GM12874 (cell line): ENCODE data around the gene MT1M.

ENCODE experiments used
- TF ChIP-seq, protein P1 (sequence below): IDR thresholded peaks from 2 replicates; pipeline ENCODE4 v1.5.1; 2011; ENCODE audit warnings: low read depth, mild to moderate bottlenecking, control low read depth, low read length, moderate library complexity; ENCODE audit not compliant: insufficient read depth

The MT1M gene

DNA sequence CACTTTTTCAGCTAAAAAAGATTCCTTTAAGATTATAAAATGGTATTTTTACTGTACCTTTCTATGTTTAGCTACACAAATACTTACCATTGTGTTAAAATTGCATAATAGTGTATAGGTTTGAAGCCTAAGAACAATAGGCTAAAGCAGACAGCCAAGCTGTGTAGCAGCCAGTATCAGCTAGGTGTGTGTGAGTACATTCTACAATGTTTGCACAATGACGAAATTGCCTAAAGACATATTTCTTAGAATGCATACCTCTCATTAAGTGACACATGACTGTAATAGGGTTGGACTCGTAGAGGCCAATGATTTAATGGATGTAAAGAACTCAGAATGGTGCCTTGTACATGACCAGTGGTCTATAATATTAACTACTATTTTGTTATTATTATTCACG lies 17.4 kb downstream of the MT1M start:
- TF ChIP-seq, protein P1, sequence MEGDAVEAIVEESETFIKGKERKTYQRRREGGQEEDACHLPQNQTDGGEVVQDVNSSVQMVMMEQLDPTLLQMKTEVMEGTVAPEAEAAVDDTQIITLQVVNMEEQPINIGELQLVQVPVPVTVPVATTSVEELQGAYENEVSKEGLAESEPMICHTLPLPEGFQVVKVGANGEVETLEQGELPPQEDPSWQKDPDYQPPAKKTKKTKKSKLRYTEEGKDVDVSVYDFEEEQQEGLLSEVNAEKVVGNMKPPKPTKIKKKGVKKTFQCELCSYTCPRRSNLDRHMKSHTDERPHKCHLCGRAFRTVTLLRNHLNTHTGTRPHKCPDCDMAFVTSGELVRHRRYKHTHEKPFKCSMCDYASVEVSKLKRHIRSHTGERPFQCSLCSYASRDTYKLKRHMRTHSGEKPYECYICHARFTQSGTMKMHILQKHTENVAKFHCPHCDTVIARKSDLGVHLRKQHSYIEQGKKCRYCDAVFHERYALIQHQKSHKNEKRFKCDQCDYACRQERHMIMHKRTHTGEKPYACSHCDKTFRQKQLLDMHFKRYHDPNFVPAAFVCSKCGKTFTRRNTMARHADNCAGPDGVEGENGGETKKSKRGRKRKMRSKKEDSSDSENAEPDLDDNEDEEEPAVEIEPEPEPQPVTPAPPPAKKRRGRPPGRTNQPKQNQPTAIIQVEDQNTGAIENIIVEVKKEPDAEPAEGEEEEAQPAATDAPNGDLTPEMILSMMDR = no peak

DNA sequence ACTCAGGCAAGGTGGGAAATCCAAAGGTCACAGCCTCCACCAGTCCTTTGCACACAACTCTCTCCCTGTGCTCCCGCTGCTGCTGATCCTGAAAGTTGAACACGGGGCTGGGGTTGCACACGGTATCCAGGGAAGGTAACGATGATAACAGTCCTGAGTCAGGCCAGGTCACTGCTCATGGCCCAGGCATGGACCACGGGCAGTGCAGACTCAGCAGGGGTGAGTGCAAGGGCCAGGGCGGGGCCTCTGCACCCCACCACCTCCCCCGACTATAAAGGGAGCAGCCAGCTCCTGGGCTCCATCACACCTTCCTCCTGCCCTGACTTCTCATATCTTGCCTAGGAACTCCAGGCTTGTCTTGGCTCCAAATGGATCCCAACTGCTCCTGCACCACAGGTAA lies 19.1 kb downstream of the MT1M start, which contains the start of gene MT1B:
Gene MT1B, plus strand, starts transcription at position 301 of the 400 bp plus-strand sequence. Its CDS starts 68 bp downstream, at position 369.
- TF ChIP-seq, protein P1 = no peak

DNA sequence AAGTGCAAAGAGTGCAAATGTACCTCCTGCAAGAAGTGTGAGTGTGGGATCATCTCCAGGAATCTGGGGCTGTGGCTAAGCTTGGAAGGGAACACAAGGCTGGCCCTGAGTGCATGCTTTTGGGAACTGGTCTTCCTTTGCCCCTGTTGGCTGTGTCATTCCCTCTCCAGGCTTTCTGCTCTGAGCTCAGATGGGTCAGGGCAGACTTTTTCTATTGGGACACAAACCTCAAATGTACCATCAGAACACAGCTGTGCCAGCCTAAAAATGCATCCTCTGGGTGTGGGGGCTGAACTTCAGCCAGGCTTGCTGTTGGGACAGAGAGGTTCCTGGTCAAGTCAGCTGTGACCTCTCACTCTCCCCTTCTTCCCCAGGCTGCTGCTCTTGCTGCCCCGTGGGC lies 20.1 kb downstream of the MT1M start:
- TF ChIP-seq, protein P1 = no peak

DNA sequence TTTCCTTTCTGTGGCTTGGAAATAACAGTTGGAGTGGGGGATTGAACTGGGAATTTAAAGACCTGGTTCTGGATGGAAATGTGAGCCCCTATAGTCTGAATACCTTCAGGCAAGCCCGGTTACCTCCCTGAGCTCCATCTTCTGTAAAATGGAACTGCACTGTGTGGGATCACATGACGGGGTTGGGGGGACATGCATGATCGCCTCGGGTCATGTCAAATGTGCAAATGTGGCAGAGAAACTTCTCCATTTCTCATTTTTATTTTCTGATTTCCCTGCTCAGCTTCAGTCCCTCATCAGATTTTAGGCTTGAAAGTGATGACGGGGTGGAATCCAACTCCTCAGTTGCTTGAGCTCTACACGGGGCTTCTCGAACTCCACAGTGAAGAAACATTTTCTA lies 20.8 kb downstream of the MT1M start:
- TF ChIP-seq, protein P1 = no peak

DNA sequence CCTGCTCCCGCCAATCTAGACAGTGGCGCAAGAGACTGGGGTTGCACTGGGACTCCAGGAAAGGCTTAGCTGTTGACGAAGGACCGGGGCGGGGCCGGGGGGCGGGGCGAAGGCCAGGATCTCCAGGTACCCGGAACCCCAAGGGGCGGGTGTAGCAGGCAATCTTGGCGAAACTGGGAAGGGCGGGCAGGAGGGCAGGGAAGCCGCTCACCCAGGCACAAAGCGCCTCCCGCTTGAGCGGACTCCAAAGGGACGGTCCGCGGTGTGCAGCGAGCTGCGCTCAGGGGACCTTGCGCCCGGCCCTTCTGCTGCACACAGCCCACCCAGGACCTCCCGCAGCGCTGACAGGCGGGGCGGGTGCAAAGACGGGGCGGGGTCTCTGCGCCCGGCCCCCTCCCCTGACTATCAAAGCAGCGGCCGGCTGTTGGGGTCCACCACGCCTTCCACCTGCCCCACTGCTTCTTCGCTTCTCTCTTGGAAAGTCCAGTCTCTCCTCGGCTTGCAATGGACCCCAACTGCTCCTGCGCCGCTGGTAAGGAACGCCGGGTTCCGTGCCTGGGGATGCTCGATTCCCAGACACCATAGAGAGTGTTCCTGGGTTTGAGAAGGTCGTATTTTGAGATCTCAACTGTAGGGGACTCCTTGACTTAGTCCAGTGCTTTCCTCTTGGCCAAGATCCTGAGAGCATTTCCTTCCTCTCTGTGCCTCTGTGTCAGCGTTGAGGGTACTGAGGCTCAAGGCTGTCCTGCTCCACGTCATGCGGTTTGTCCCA lies 25.3 kb downstream of the MT1M start, which contains the start of gene MT1F:
Gene MT1F, plus strand, starts transcription at position 405 of the 772 bp plus-strand sequence. Its CDS starts 100 bp downstream, at position 505.
- TF ChIP-seq, protein P1 = no peak

DNA sequence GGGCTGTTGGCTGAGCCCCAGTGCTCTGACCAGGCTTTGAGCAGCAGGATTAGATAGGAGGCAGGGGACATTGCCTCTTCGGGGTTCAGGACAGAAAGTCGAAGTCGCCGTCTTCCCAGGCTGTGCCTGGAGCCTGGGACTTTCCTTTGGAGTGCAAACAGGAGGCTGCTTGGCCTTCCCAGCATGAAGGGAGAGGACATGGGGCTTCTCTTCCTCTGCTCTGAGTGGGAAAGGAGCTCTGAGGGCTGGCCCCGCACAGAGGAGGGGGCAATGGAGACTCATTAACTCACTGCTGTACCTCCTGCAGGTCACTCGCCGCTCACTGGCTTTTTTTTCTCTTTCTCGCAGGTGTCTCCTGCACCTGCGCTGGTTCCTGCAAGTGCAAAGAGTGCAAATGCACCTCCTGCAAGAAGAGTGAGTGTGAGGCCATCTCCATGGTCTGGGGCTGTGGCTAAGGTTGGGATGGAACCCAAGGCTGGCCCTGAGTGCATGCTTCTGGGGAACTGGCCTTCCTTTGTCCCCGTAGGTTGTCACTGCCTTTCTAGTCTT lies 25.9 kb downstream of the MT1M start:
- TF ChIP-seq, protein P1 = no peak
